Activated CD8-positive, alpha-beta memory T cell treated with anti-CD3 and anti-CD28 coated beads, Interleukin-2, amount 50 U/mL, for 4 hours (primary cell): ENCODE results near the gene ARHGAP10.

ENCODE experiments used
- DNase-seq: peaks from one replicate; pipeline ENCODE4 v3.0.0-alpha.2; 2020

ARHGAP10 gene

GRCh38 chr4:148114436-148114835 is 382.5 kb downstream of the ARHGAP10 start:
- DNase-seq: no peak

- no peak for DNase-seq
Measured at GRCh38 chr4:148116264-148116663, 384.4 kb downstream of the ARHGAP10 start.

GRCh38 chr4:148116969-148117368 is 385.1 kb downstream of the ARHGAP10 start:
- DNase-seq: no peak

- DNase-seq: no peak
Measured at GRCh38 chr4:148118179-148118578, 386.3 kb downstream of the ARHGAP10 start.

- DNase-seq: no peak
Measured at GRCh38 chr4:148118633-148119032, 386.7 kb downstream of the ARHGAP10 start.

- DNase-seq: no peak
Measured at GRCh38 chr4:148120216-148120615, 388.3 kb downstream of the ARHGAP10 start.
